ENCODE measurements around the gene UAP1.
"Not testable (repeated sequence)": the region's sequence is repeated elsewhere in the genome, so short reads cannot be mapped to it uniquely, and the experiment has no call there.

The UAP1 gene

GRCh38 chr1:162573136-162573535 lies 11.6 kb downstream of the UAP1 start:
- H3K4me3 ChIP-seq (ENCODE audit: low read depth, low read length) = no peak overlapping the region
- DNase-seq (ENCODE audit: low read depth) = no peak
- no peak for TF ChIP-seq CTCF (IDR thresholded peaks at IDR 0.05; ENCODE audit: low read depth, low read length, missing control alignments)

- no peak overlapping the region for H3K4me3 ChIP-seq (ENCODE audit: low read depth, low read length)
- no peak for TF ChIP-seq CTCF (IDR thresholded peaks at IDR 0.05; ENCODE audit: low read depth, low read length, missing control alignments)
- DNase-seq (ENCODE audit: low read depth) = no peak
These were observed 16.7 kb downstream of the UAP1 start for GRCh38 chr1:162578071-162578700.

- no peak for TF ChIP-seq CTCF (IDR thresholded peaks at IDR 0.05; ENCODE audit: low read depth, low read length, missing control alignments)
- no peak for DNase-seq (ENCODE audit: low read depth)
- no peak overlapping the region for H3K4me3 ChIP-seq (ENCODE audit: low read depth, low read length)
These were observed 17.4 kb downstream of the UAP1 start for GRCh38 chr1:162578936-162579335.

GRCh38 chr1:162580308-162580707 lies 18.8 kb downstream of the UAP1 start:
- DNase-seq (ENCODE audit: low read depth) = no peak
- TF ChIP-seq CTCF (IDR thresholded peaks at IDR 0.05; ENCODE audit: low read depth, low read length, missing control alignments) = no peak
- H3K4me3 ChIP-seq (ENCODE audit: low read depth, low read length) = no peak overlapping the region

GRCh38 chr1:162582901-162583300 lies 21.4 kb downstream of the UAP1 start:
- not testable (repeated sequence) for H3K4me3 ChIP-seq (ENCODE audit: low read depth, low read length); DNase-seq (ENCODE audit: low read depth)

- H3K4me3 ChIP-seq (ENCODE audit: low read depth, low read length); DNase-seq (ENCODE audit: low read depth): not testable (repeated sequence)
These were observed 23.6 kb downstream of the UAP1 start for GRCh38 chr1:162585101-162585500.

GRCh38 chr1:162587347-162587746 lies 25.8 kb downstream of the UAP1 start:
- no peak for TF ChIP-seq CTCF (IDR thresholded peaks at IDR 0.05; ENCODE audit: low read depth, low read length, missing control alignments)
- H3K4me3 ChIP-seq (ENCODE audit: low read depth, low read length) = no peak overlapping the region
- DNase-seq (ENCODE audit: low read depth) = no peak

- no peak for DNase-seq (ENCODE audit: low read depth)
- no peak for TF ChIP-seq CTCF (IDR thresholded peaks at IDR 0.05; ENCODE audit: low read depth, low read length, missing control alignments)
- no peak overlapping the region for H3K4me3 ChIP-seq (ENCODE audit: low read depth, low read length)
These were observed 26.3 kb downstream of the UAP1 start for GRCh38 chr1:162587761-162588260.
